Suprapubic skin (tissue), 4 donors: Measurements from ENCODE around the gene OCSTAMP.

Experiments
- CTCF ChIP-seq, 2 donors: fragments of 200-600 bp in 1 of 2; fragments of 450-650 bp in 1 of 2; sonication (generic) in 1 of 2; IDR thresholded peaks; one replicate each; pipeline ENCODE4 v1.5.1; 2016 to 2019; ENCODE audit warnings: antibody characterized with exemption in 2 of 2, mild to moderate bottlenecking in 1 of 2, moderate library complexity in 1 of 2
- EP300 ChIP-seq: sonication (generic); formaldehyde crosslinking; IDR thresholded peaks from one replicate; pipeline ENCODE4 v1.6.1; 2017; ENCODE audit warnings: antibody characterized with exemption
- POLR2A ChIP-seq, 2 donors: fragments of 450-650 bp; IDR thresholded peaks; one replicate each; pipeline ENCODE4 v1.6.1; 2017; ENCODE audit warnings: antibody characterized with exemption in 2 of 2, mild to moderate bottlenecking in 2 of 2, moderate library complexity in 2 of 2
- POLR2AphosphoS5 ChIP-seq, 3 donors: sonication (generic); formaldehyde crosslinking; IDR thresholded peaks; one replicate each; pipeline ENCODE4 v1.6.1; 2017; ENCODE audit warnings: antibody characterized with exemption in 3 of 3

GRCh38 chr20:46523696-46524328 is 26.6 kb downstream of the OCSTAMP start:
- TF ChIP-seq POLR2A (IDR thresholded peaks at IDR 0.05): no peak
- TF ChIP-seq CTCF (IDR thresholded peaks at IDR 0.05): no peak
- TF ChIP-seq EP300: no peak
- TF ChIP-seq POLR2AphosphoS5 (IDR thresholded peaks at IDR 0.05): no peak
